ENCODE measurements around the gene SEZ6L2.

The SEZ6L2 gene

GRCh38 chr16:29904947-29905346 is 5.6 kb upstream of the SEZ6L2 start:
- no peak for DNase-seq (ENCODE audit: low read depth)
- H3K4me3 ChIP-seq (ENCODE audit: control insufficient read depth, low read depth, low read length), result no peak overlapping the region
- no peak for TF ChIP-seq CTCF (IDR thresholded peaks at IDR 0.05; ENCODE audit: control insufficient read depth, insufficient read depth, low read depth, low read length, missing control alignments)

GRCh38 chr16:29903590-29903989 is 4.2 kb upstream of the SEZ6L2 start:
- no peak for DNase-seq (ENCODE audit: low read depth)
- H3K4me3 ChIP-seq (ENCODE audit: control insufficient read depth, low read depth, low read length), result no peak overlapping the region
- no peak for TF ChIP-seq CTCF (IDR thresholded peaks at IDR 0.05; ENCODE audit: control insufficient read depth, insufficient read depth, low read depth, low read length, missing control alignments)

GRCh38 chr16:29901607-29901945 is 2.2 kb upstream of the SEZ6L2 start:
- no peak for TF ChIP-seq CTCF (IDR thresholded peaks at IDR 0.05; ENCODE audit: control insufficient read depth, insufficient read depth, low read depth, low read length, missing control alignments)
- no peak for DNase-seq (ENCODE audit: low read depth)
- H3K4me3 ChIP-seq (ENCODE audit: control insufficient read depth, low read depth, low read length), result peak overlapping the region; percentile 72

GRCh38 chr16:29900888-29901606 is 1.7 kb upstream of the SEZ6L2 start:
- no peak for TF ChIP-seq CTCF (IDR thresholded peaks at IDR 0.05; ENCODE audit: control insufficient read depth, insufficient read depth, low read depth, low read length, missing control alignments)
- DNase-seq (ENCODE audit: low read depth), result no peak
- H3K4me3 ChIP-seq (ENCODE audit: control insufficient read depth, low read depth, low read length), result peak overlapping the region; percentile 72

GRCh38 chr16:29900102-29900887 is 945 bp upstream of the SEZ6L2 start, which contains the start of gene ASPHD1:
Gene ASPHD1 (plus strand): TSS chr16:29900488. CDS start chr16:29900972, 484 bp downstream.
- peak; percentile 59 for DNase-seq (ENCODE audit: low read depth)
- TF ChIP-seq CTCF (IDR thresholded peaks at IDR 0.05; ENCODE audit: control insufficient read depth, insufficient read depth, low read depth, low read length, missing control alignments), result no peak
- peak within 1 kb of the TSS; percentile 72 for H3K4me3 ChIP-seq (ENCODE audit: control insufficient read depth, low read depth, low read length)

- peak overlapping the region; percentile 72 for H3K4me3 ChIP-seq (ENCODE audit: control insufficient read depth, low read depth, low read length)
- TF ChIP-seq CTCF (IDR thresholded peaks at IDR 0.05; ENCODE audit: control insufficient read depth, insufficient read depth, low read depth, low read length, missing control alignments), result no peak
- DNase-seq (ENCODE audit: low read depth), result no peak
These were observed 390 bp downstream of the SEZ6L2 start for GRCh38 chr16:29898804-29899515.

Measured in AG09309 (cell line).